ENCODE results near the gene MCC. TPM values are rescaled to one million over a fixed set of nuclear protein-coding genes. Genes with fewer than 3 reads are reported as not detected.

Gene MCC
- total RNA-seq, 2 experiments from 2014 or later: 0.25 TPM; not detected in 1

GRCh38 chr5:113095831-113096230, 392.4 kb downstream of the MCC start:
- no peaks in the 10 kb centered on the region for H3K9me2 ChIP-seq (ENCODE audit: insufficient read depth, low read length)
- no peaks in the 10 kb centered on the region for H3K36me3 ChIP-seq (ENCODE audit: insufficient read depth, low read length)
- DNase-seq (ENCODE audit: low spot score): no peak
- H3K4me2 ChIP-seq (ENCODE audit: low read length): no peak overlapping the region
- ChIA-PET CTCF (ENCODE audit: unreplicated experiment) (no interaction called here), POLR2A (interaction anchor here (0.6 kb wide), 2 partner anchors 71 to 97 kb away, joined by 4 read pairs; no protein-coding TSS in a partner anchor)
- H3K9me3 ChIP-seq (ENCODE audit: low read length): no peaks in the 10 kb centered on the region
- H4K20me1 ChIP-seq (ENCODE audit: insufficient read depth, low read length): no peaks in the 10 kb centered on the region
- TF ChIP-seq EZH2phosphoT487 (IDR thresholded peaks at IDR 0.05; ENCODE audit: borderline replicate concordance, low read depth, low read length) (no peak), CTCF (conservative IDR thresholded peaks at IDR 0.05; ENCODE audit: low read length) (no peak)
- H3K27ac ChIP-seq (ENCODE audit: low read depth, low read length, poor library complexity, severe bottlenecking): no peak overlapping the region
- no peak overlapping the region for H3K4me3 ChIP-seq (ENCODE audit: low read depth, low read length, poor library complexity, severe bottlenecking)
- H2AFZ ChIP-seq (ENCODE audit: low read length): no peak overlapping the region
- intact Hi-C loops (cut with micrococcal nuclease; ENCODE audit: unreplicated experiment): no loop called here
- no peaks in the 10 kb centered on the region for H3K4me1 ChIP-seq (ENCODE audit: insufficient read depth, low read length, poor library complexity, severe bottlenecking)
- no TSS peak for BruUV-seq (replicated peaks)
- H3K79me2 ChIP-seq (ENCODE audit: insufficient read depth, low read depth, low read length): no peaks in the 10 kb centered on the region

DNA sequence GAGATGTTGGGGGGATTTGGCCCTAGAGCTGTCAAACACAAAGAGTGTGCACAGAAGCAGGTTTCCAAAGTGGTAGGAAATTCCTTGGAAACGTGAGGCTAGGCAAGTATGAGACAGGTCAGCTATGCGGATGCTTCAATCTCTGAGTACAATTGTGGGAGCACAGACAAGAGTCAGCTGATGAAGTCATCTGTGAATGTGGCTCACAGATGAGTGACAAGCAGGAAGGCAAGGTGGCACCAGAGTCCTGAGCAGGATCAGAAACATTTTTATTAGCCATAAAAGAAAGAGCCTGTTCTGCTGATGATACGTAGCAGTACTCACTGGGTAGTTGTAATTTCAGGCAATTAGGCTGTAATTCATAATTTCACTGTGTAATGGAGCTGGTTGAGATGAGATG, 394.7 kb downstream of the MCC start:
- H3K27ac ChIP-seq (ENCODE audit: low read depth, low read length, poor library complexity, severe bottlenecking): no peak overlapping the region
- H2AFZ ChIP-seq (ENCODE audit: low read length): no peak overlapping the region
- TF ChIP-seq CTCF (conservative IDR thresholded peaks at IDR 0.05; ENCODE audit: low read length) (no peak), EZH2phosphoT487 (IDR thresholded peaks at IDR 0.05; ENCODE audit: borderline replicate concordance, low read depth, low read length) (no peak)
- H3K36me3 ChIP-seq (ENCODE audit: insufficient read depth, low read length): no peaks in the 10 kb centered on the region
- ChIA-PET CTCF (ENCODE audit: unreplicated experiment) (no interaction called here), POLR2A (interaction anchor here (1.1 kb wide), 1 partner anchor 23 kb away, joined by 3 read pairs; no protein-coding TSS in a partner anchor)
- H3K9me3 ChIP-seq (ENCODE audit: low read length): no peaks in the 10 kb centered on the region
- H3K4me1 ChIP-seq (ENCODE audit: insufficient read depth, low read length, poor library complexity, severe bottlenecking): no peaks in the 10 kb centered on the region
- intact Hi-C loops (cut with micrococcal nuclease; ENCODE audit: unreplicated experiment): no loop called here
- no peak overlapping the region for H3K4me2 ChIP-seq (ENCODE audit: low read length)
- no TSS peak for BruUV-seq (replicated peaks)
- H4K20me1 ChIP-seq (ENCODE audit: insufficient read depth, low read length): no peaks in the 10 kb centered on the region
- no peaks in the 10 kb centered on the region for H3K79me2 ChIP-seq (ENCODE audit: insufficient read depth, low read depth, low read length)
- H3K4me3 ChIP-seq (ENCODE audit: low read depth, low read length, poor library complexity, severe bottlenecking): no peak overlapping the region
- no peak for DNase-seq (ENCODE audit: low spot score)
- H3K9me2 ChIP-seq (ENCODE audit: insufficient read depth, low read length): no peaks in the 10 kb centered on the region

GRCh38 chr5:113092683-113093082, 395.6 kb downstream of the MCC start:
- H3K27ac ChIP-seq (ENCODE audit: low read depth, low read length, poor library complexity, severe bottlenecking): no peak overlapping the region

More at GRCh38 chr5:113092683-113093082, 395.6 kb downstream of the MCC start:
- CTCF ChIA-PET (ENCODE audit: unreplicated experiment): no interaction called here
- TF ChIP-seq EZH2phosphoT487 (IDR thresholded peaks at IDR 0.05; ENCODE audit: borderline replicate concordance, low read depth, low read length) (no peak), CTCF (conservative IDR thresholded peaks at IDR 0.05; ENCODE audit: low read length) (no peak)
- no peaks in the 10 kb centered on the region for H4K20me1 ChIP-seq (ENCODE audit: insufficient read depth, low read length)
- H3K36me3 ChIP-seq (ENCODE audit: insufficient read depth, low read length): no peaks in the 10 kb centered on the region
- H3K79me2 ChIP-seq (ENCODE audit: insufficient read depth, low read depth, low read length): no peaks in the 10 kb centered on the region
- no peak overlapping the region for H2AFZ ChIP-seq (ENCODE audit: low read length)
- POLR2A ChIA-PET: no interaction called here
- no peak overlapping the region for H3K4me2 ChIP-seq (ENCODE audit: low read length)
- H3K4me1 ChIP-seq (ENCODE audit: insufficient read depth, low read length, poor library complexity, severe bottlenecking): no peaks in the 10 kb centered on the region
- BruUV-seq (replicated peaks): no TSS peak
- intact Hi-C loops (cut with micrococcal nuclease; ENCODE audit: unreplicated experiment): no loop called here
- H3K9me2 ChIP-seq (ENCODE audit: insufficient read depth, low read length): no peaks in the 10 kb centered on the region
- DNase-seq (ENCODE audit: low spot score): no peak
- no peak overlapping the region for H3K4me3 ChIP-seq (ENCODE audit: low read depth, low read length, poor library complexity, severe bottlenecking)
- no peaks in the 10 kb centered on the region for H3K9me3 ChIP-seq (ENCODE audit: low read length)
